Natural killer cell (primary cell): ENCODE results near the gene BCL6. TPM values are rescaled to one million over a fixed set of nuclear protein-coding genes. Genes with fewer than 3 reads are reported as not detected.

Experiments used
- ATAC-seq, 3 donors: fragments of 150-1000 bp in 2 of 3; fragments of 200-7000 bp in 1 of 3; cut with Tn5 transposase; 1 replicate in 1 of 3; 2 replicates in 2 of 3; pipeline ENCODE4 v1.10.0; 2021; ENCODE audit warnings: mild to moderate bottlenecking in 2 of 3, moderate library complexity in 2 of 3
- DNase-seq, 2 donors: peaks; one replicate each; pipeline versions ENCODE4 v3.0.0 to v3.0.0-alpha.2; 2013 to 2021; ENCODE audit warnings: mixed read lengths in 1 of 2
- H3K27ac ChIP-seq: one replicate; pipeline ENCODE4 v1.5.1; 2013; ENCODE audit warnings: mild to moderate bottlenecking, low read length
- H3K27me3 ChIP-seq: one replicate; pipeline ENCODE4 v1.6.1; 2013; ENCODE audit warnings: low read length; ENCODE audit not compliant: control insufficient read depth, insufficient read depth
- H3K36me3 ChIP-seq: one replicate; pipeline ENCODE4 v1.6.1; 2013; ENCODE audit warnings: low read length; ENCODE audit not compliant: control insufficient read depth, insufficient read depth
- H3K4me1 ChIP-seq: one replicate; pipeline ENCODE4 v1.6.1; 2013; ENCODE audit warnings: low read length; ENCODE audit not compliant: control insufficient read depth, insufficient read depth
- H3K4me3 ChIP-seq: one replicate; pipeline ENCODE4 v1.5.1; 2013; ENCODE audit warnings: low read length
- H3K9me3 ChIP-seq: one replicate; pipeline ENCODE4 v1.6.1; 2013; ENCODE audit warnings: low read length; ENCODE audit not compliant: control insufficient read depth, insufficient read depth
- H3K27ac Mint-ChIP-seq, 2 donors: one replicate each; pipeline ENCODE4 v1.8.0; 2022; ENCODE audit warnings: mild to moderate bottlenecking in 2 of 2, mixed read lengths in 2 of 2, moderate library complexity in 1 of 2
- H3K27me3 Mint-ChIP-seq, 2 donors: one replicate each; pipeline ENCODE4 v1.8.0; 2022; ENCODE audit warnings: low read depth in 2 of 2, mixed read lengths in 2 of 2
- H3K36me3 Mint-ChIP-seq: one replicate; pipeline ENCODE4 v1.8.0; 2022; ENCODE audit warnings: mixed read lengths
- H3K4me1 Mint-ChIP-seq, 2 donors: one replicate each; pipeline ENCODE4 v1.8.0; 2022; ENCODE audit warnings: mixed read lengths in 2 of 2
- H3K4me3 Mint-ChIP-seq: one replicate; pipeline ENCODE4 v1.8.0; 2022; ENCODE audit warnings: mild to moderate bottlenecking, moderate library complexity, mixed read lengths
- H3K9me3 Mint-ChIP-seq, 2 donors: one replicate each; pipeline ENCODE4 v1.8.0; 2022; ENCODE audit warnings: mixed read lengths in 2 of 2
- CTCF ChIP-seq: fragments of 200-600 bp; IDR thresholded peaks from one replicate; pipeline ENCODE4 v1.8.0; 2022; ENCODE audit warnings: antibody characterized with exemption
- WGBS: methylation state at CpG from one replicate; pipeline ENCODE4 v1.1.7; 2013; ENCODE audit warnings: missing lambda C conversion rate; ENCODE audit not compliant: insufficient coverage; 5-methylcytosine and 5-hydroxymethylcytosine counted together
- intact Hi-C: fragments of 100-400 bp; cut with micrococcal nuclease; formaldehyde crosslinking; loops from one replicate; pipeline ENCODE4 v1.14.2; 2022
- total RNA-seq, 4 donors: library from RNA; stranded (reverse); fragments of 120-200 nt in 1 of 4; gene quantifications; one replicate each; pipeline versions ENCODE4 v1.2.3 to v1.2.4, GENCODE V29; 2013 to 2022

BCL6 gene
- total RNA-seq, 3 donors from 2014 or later (not counting 1 experiment from before 2014, with no cell fraction given) = 41.0 to 59.0 (median 45.2) TPM

DNA sequence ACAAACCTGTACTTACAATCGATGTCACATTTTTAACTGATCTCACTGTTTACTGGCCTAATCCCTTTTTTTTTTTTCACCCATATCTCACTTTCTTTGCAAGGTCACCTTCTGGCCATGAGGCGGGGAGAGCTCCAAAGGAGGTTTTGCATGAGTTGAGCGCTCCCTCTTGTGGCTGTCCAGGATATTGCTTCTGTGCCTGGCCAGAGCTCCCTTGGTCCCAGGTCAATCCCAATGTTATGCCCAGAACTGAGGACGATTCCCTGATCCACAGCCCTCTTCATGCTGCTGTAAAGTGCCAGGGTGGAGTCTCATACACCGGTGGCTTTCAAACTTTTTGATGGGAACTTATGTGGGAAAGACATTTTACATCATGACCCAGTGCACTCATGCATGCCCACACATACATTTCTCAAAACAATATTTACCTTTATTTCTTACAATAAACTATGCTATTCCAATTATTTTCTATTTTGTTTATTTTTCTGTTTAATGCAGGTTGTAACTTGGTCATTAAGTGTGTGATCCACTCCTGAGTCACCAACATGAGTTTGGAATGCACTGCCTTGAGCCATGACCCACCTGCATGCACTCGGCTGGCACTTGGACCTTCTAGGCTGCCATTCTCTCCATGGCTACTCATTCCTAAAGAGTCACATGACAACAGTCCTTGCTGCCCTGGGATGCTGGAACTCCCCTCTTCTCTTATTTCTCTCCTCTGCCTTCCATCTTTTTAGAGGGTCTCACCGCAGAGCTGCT, 65.5 kb downstream of the BCL6 start:
- Histone ChIP-seq H3K9me3 (no peaks in the 10 kb centered on the region), H3K4me1 (no peaks in the 10 kb centered on the region), H3K27me3 (no peaks in the 10 kb centered on the region), H3K27ac (no peak overlapping the region), H3K36me3 (no peaks in the 10 kb centered on the region), H3K4me3 (no peak overlapping the region)
- Mint-ChIP-seq H3K27ac (no peak overlapping the region), H3K36me3 (no peaks in the 10 kb centered on the region), H3K9me3 (no peaks in the 10 kb centered on the region), H3K4me1 (peaks cover 5% of the 10 kb centered on the region in 2 donors), H3K4me3 (no peak overlapping the region), H3K27me3 (peaks cover 20 to 37% of the 10 kb centered on the region in 2 donors)
- ATAC-seq (peak; percentile 60 to 87 (median 70)), DNase-seq (peak; percentile 64 to 79)
- intact Hi-C loops = loop anchor here (1.0 to 2.0 kb wide), 3 partner anchors 64 to 459 kb away; no protein-coding TSS in a partner anchor
- TF ChIP-seq CTCF = peak; percentile 89
- 20% methylated on average over 6 of the region's 7 CpGs for WGBS

DNA sequence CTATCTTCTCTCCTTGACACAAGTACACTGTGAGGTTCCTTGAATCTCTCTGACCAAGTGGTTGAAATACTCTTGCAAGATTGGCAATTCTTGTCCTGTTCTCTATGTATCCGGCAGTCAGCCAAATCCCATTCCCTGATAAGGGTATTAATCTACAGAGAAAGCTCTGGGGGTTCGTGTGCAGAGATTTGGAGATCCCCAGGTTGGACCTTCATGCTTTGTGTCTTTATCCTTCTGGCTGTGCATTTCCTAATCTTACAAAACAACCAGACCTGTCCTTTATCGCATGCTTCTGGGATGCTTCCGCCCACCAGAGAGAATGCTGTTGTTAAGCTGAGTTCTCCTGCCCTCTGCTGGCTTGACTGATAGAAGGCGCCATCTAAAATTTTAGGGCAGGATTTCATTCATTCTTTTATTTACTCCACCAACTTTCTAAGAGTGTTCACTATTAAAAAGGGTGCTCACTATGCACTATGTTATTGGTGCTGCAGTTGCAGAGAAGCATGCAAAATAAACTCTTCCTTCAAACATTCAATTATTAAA, 66.5 kb downstream of the BCL6 start:
- H3K27me3 Mint-ChIP-seq = peaks cover 29 to 37% of the 10 kb centered on the region in 2 donors
- intact Hi-C loops = loop anchor here (1.0 kb wide), 2 partner anchors 62 to 359 kb away; no protein-coding TSS in a partner anchor
- H3K27ac ChIP-seq = no peak overlapping the region
- no peaks in the 10 kb centered on the region for H3K9me3 Mint-ChIP-seq
- DNase-seq (peak in 1 of 2 donors; percentile 49), ATAC-seq (peak in 1 of 3 donors; percentile 58)
- H3K36me3 ChIP-seq = no peaks in the 10 kb centered on the region
- H3K4me1 Mint-ChIP-seq = peaks cover 5% of the 10 kb centered on the region in 2 donors
- H3K4me3 ChIP-seq = no peak overlapping the region
- H3K27me3 ChIP-seq = peaks cover 2% of the 10 kb centered on the region
- H3K27ac Mint-ChIP-seq = no peak overlapping the region
- no peak overlapping the region for H3K4me3 Mint-ChIP-seq
- no peaks in the 10 kb centered on the region for H3K4me1 ChIP-seq
- H3K36me3 Mint-ChIP-seq = no peaks in the 10 kb centered on the region
- 25% methylated on average over 4 of the region's 5 CpGs for WGBS
- H3K9me3 ChIP-seq = no peaks in the 10 kb centered on the region
- TF ChIP-seq CTCF = no peak

GRCh38 chr3:187677604-187678003, 67.7 kb downstream of the BCL6 start:
- H3K27ac Mint-ChIP-seq = no peak overlapping the region
- peaks cover 25 to 39% of the 10 kb centered on the region in 2 donors for H3K27me3 Mint-ChIP-seq
- intact Hi-C loops = no loop called here

More at GRCh38 chr3:187677604-187678003, 67.7 kb downstream of the BCL6 start:
- 56% methylated on average over 1 of the region's 1 CpG for WGBS
- ATAC-seq (no peak), DNase-seq (no peak)
- no peak overlapping the region for H3K4me3 ChIP-seq
- Mint-ChIP-seq H3K4me1 (peaks cover 5% of the 10 kb centered on the region in 2 donors), H3K9me3 (no peaks in the 10 kb centered on the region), H3K4me3 (no peak overlapping the region), H3K36me3 (no peaks in the 10 kb centered on the region)
- H3K9me3 ChIP-seq = no peaks in the 10 kb centered on the region
- TF ChIP-seq CTCF = no peak
- no peaks in the 10 kb centered on the region for H3K4me1 ChIP-seq
- H3K36me3 ChIP-seq = no peaks in the 10 kb centered on the region
- peaks cover 2% of the 10 kb centered on the region for H3K27me3 ChIP-seq
- no peak overlapping the region for H3K27ac ChIP-seq
